Measurements from ENCODE around the gene COL7A1. TPM values are rescaled to one million over a fixed set of nuclear protein-coding genes. Genes with fewer than 3 reads are reported as not detected.

The COL7A1 gene
- total RNA-seq, 1 donor from 2014 or later: 32.3 TPM

DNA sequence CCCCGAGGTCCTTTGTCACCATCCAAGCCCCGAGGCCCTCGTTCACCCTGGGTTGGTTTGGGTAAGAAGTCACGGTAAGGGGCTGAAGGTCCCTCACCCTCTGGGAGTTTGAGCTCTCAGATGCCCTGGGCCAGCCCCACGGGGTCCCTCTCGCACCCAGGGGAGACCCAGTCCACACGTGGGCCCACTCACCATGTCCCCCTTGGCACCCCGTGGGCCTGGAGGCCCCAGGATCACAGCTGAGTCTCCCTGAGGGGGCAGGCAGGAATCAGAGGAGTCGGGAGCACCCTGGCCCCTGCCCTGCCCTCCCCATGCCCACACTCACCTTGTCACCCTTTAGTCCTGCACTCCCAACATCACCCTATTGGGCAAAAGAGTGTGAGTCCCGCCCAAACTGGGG lies 25.7 kb downstream of the COL7A1 start:
- no peak for DNase-seq (ENCODE audit: extremely low spot score, unreplicated experiment)
- no peak overlapping the region for H3K27ac Mint-ChIP-seq
- no peak overlapping the region for H3K4me3 Mint-ChIP-seq
- TF ChIP-seq, protein P1, sequence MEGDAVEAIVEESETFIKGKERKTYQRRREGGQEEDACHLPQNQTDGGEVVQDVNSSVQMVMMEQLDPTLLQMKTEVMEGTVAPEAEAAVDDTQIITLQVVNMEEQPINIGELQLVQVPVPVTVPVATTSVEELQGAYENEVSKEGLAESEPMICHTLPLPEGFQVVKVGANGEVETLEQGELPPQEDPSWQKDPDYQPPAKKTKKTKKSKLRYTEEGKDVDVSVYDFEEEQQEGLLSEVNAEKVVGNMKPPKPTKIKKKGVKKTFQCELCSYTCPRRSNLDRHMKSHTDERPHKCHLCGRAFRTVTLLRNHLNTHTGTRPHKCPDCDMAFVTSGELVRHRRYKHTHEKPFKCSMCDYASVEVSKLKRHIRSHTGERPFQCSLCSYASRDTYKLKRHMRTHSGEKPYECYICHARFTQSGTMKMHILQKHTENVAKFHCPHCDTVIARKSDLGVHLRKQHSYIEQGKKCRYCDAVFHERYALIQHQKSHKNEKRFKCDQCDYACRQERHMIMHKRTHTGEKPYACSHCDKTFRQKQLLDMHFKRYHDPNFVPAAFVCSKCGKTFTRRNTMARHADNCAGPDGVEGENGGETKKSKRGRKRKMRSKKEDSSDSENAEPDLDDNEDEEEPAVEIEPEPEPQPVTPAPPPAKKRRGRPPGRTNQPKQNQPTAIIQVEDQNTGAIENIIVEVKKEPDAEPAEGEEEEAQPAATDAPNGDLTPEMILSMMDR (conservative IDR thresholded peaks at IDR 0.05): no peak
- H3K9me3 Mint-ChIP-seq: no peaks in the 10 kb centered on the region
- no peaks in the 10 kb centered on the region for H3K4me1 Mint-ChIP-seq (ENCODE audit: unreplicated experiment)
- no peaks in the 10 kb centered on the region for H3K36me3 Mint-ChIP-seq
- H3K27me3 Mint-ChIP-seq: no peaks in the 10 kb centered on the region

DNA sequence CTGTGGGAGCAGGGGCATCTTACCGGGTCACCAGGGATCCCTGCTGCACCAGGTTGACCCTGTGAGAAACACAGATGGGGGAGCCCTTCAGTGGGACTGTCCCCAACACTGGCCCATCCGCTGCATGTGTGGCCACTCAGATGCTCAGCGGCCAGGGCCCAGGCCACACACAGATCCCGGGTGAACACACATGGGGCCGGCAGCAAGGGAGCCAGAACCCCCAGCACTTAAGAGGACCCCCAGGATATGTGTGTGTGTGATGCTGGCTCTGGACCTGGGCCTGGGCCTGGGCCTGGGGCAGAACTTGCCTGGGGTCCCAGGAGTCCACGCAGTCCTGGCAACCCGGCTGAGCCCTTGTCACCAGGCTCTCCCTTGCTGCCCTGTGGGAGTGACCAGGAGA lies 26.7 kb downstream of the COL7A1 start:
- Mint-ChIP-seq H3K4me3 (no peak overlapping the region), H3K36me3 (no peaks in the 10 kb centered on the region), H3K9me3 (no peaks in the 10 kb centered on the region), H3K27ac (no peak overlapping the region), H3K27me3 (no peaks in the 10 kb centered on the region), H3K4me1 (ENCODE audit: unreplicated experiment) (no peaks in the 10 kb centered on the region)
- TF ChIP-seq, protein P1 (conservative IDR thresholded peaks at IDR 0.05): no peak
- DNase-seq (ENCODE audit: extremely low spot score, unreplicated experiment): no peak

DNA sequence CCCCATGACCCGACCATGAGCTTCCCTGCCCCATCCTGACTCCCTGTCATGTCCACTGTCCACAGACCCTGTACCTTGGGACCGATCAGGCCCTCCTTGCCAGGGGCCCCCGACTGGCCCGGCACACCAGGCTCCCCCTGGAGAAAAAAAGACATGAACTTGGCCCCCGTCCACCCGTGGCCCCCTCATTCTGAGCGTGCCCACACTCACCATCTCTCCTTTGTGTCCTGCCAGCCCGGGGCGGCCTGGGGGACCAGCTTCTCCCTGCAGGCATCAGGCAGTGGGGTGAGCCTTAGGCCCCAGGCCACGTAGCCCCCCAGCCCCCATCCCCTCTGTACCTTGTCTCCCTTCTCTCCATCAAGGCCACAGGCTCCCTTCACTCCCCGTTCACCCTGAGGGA lies 27.6 kb downstream of the COL7A1 start:
- no peak overlapping the region for H3K27ac Mint-ChIP-seq
- H3K36me3 Mint-ChIP-seq: peaks cover 4% of the 10 kb centered on the region
- peaks cover 6% of the 10 kb centered on the region for H3K4me1 Mint-ChIP-seq (ENCODE audit: unreplicated experiment)
- no peak overlapping the region for H3K4me3 Mint-ChIP-seq
- no peak for DNase-seq (ENCODE audit: extremely low spot score, unreplicated experiment)
- no peaks in the 10 kb centered on the region for H3K27me3 Mint-ChIP-seq
- H3K9me3 Mint-ChIP-seq: no peaks in the 10 kb centered on the region
- TF ChIP-seq, protein P1 (conservative IDR thresholded peaks at IDR 0.05): no peak

DNA sequence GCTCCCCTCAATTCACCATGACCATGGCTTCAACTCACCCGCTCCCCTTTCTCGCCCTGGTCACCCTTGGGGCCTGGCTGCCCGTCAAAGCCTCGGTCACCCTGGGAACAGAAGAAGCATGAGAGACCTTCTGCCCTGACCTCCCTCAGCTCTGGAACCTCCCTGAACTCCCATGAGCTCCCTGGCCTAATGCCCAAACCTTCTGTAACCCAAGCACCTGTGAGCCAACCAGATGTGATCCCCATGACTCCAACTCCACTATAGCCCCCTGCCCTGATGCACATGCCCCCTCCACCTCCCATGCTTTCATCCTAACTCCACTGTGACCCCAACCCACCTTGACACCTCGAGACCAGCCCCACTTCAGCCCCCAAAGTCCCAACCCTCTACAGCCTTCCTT lies 28.0 kb downstream of the COL7A1 start:
- H3K36me3 Mint-ChIP-seq: peaks cover 4% of the 10 kb centered on the region
- H3K27ac Mint-ChIP-seq: no peak overlapping the region
- no peak for DNase-seq (ENCODE audit: extremely low spot score, unreplicated experiment)
- peaks cover 6% of the 10 kb centered on the region for H3K4me1 Mint-ChIP-seq (ENCODE audit: unreplicated experiment)
- H3K9me3 Mint-ChIP-seq: no peaks in the 10 kb centered on the region
- TF ChIP-seq, protein P1 (conservative IDR thresholded peaks at IDR 0.05): no peak
- H3K4me3 Mint-ChIP-seq: no peak overlapping the region
- no peaks in the 10 kb centered on the region for H3K27me3 Mint-ChIP-seq

DNA sequence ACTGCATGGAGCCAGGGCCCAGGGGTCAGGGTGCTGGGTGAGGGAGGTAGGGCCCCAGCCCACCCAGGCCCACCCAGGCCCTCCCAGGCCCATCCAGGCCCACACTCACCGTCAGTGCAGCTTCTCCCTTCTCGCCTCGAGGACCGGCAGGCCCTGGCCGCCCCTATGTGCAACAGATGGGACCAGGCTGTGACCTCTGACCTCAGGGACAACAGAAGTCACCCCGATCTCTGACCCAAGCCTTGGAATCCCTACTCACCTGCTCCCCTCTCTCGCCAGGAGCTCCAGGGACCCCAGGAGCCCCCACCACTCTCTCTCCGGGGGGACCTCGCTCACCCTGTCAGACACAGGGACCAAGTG lies 28.7 kb downstream of the COL7A1 start:
- Mint-ChIP-seq H3K27me3 (no peaks in the 10 kb centered on the region), H3K4me1 (ENCODE audit: unreplicated experiment) (peaks cover 6% of the 10 kb centered on the region), H3K27ac (no peak overlapping the region), H3K9me3 (no peaks in the 10 kb centered on the region), H3K4me3 (no peak overlapping the region), H3K36me3 (peaks cover 4% of the 10 kb centered on the region)
- no peak for DNase-seq (ENCODE audit: extremely low spot score, unreplicated experiment)
- TF ChIP-seq, protein P1 (conservative IDR thresholded peaks at IDR 0.05): no peak
